Ascending aorta (tissue), 2 donors: Measurements from ENCODE around the gene BLTP2. TPM values are rescaled to one million over a fixed set of nuclear protein-coding genes. Genes with fewer than 3 reads are reported as not detected.

ENCODE experiments used
- DNase-seq, 2 donors: peaks; one replicate each; pipeline ENCODE4 v3.0.0-alpha.2; 2019; ENCODE audit warnings: low spot score in 2 of 2
- H3K27ac ChIP-seq, 2 donors: fragments of 200-600 bp; sonication (generic); one replicate each; pipeline ENCODE4 v1.5.1; 2016 to 2017; ENCODE audit warnings: mild to moderate bottlenecking in 1 of 2
- H3K27me3 ChIP-seq: fragments of 200-600 bp; sonication (generic); one replicate; pipeline ENCODE4 v1.5.1; 2017
- H3K36me3 ChIP-seq, 2 donors: fragments of 200-600 bp; sonication (generic); one replicate each; pipeline ENCODE4 v1.5.1; 2016
- H3K4me1 ChIP-seq, 2 donors: fragments of 200-600 bp; sonication (generic); one replicate each; pipeline ENCODE4 v1.5.1; 2016 to 2017; ENCODE audit warnings: mild to moderate bottlenecking in 1 of 2
- H3K4me3 ChIP-seq, 2 donors: fragments of 200-600 bp; sonication (generic); one replicate each; pipeline ENCODE4 v1.5.1; 2016 to 2017; ENCODE audit warnings: mild to moderate bottlenecking in 1 of 2
- H3K9me3 ChIP-seq, 2 donors: fragments of 200-600 bp; sonication (generic); one replicate each; pipeline ENCODE4 v1.5.1; 2016
- CTCF ChIP-seq, 3 experiments: fragments of 200-600 bp in 2 of 3; fragments of 450-650 bp in 1 of 3; sonication (generic) in 2 of 3; IDR thresholded peaks; one replicate each; pipeline ENCODE4 v1.5.1; 2016 to 2019; ENCODE audit warnings: antibody characterized with exemption in 3 of 3, mild to moderate bottlenecking in 1 of 3, moderate library complexity in 1 of 3
- intact Hi-C: fragments of 100-400 bp; cut with DNase I; formaldehyde crosslinking; loops from one replicate; pipeline ENCODE4 v1.15.1; 2023
- total RNA-seq: library from RNA; depleted of rRNA; stranded (reverse); fragments of >200 nt; gene quantifications from one replicate; pipeline ENCODE4 v1.1.0, GENCODE V29; 2016

Gene BLTP2
- total RNA-seq, 1 donor from 2014 or later: 104 TPM

DNA sequence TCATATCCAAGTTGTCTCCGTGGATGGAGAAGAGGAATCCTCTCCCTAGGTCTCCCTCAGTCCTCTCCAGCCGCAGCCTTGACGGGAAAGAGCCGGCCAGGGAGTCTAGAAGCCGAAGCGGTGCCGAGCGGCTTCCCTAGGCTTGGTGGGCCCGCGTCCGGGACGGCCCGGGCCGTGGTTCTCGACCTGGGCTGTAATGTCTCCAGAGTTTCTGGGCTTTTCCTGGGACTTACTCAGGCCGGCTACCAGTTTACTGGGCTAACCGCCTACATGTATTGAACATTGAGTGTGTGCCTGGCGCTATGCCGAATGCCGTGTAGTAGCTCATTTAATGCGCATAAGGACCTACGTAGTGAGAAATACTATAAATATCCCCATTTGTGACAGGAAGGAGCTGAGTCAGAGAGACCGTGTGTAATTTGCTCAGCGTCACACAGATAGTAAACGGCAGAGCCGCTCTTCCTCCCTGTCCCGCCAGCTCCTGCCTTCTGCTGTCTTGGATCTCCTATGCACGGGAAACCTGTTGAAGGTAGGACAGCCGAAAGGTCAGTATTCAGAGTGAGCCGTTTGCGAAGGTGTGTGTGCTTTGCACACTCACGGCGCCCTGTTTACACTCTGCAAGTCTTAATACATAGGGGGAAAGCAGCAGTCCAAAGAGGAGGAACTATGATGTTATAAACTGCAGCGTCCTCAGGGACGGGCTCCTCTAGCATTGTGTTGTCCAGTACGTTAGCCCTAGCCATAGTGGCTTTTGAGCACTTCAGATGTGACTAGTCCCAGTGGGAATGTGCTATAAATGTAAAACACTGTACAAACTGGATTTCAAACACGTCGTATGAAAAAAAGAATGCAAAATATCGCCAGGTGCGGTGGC lies 45.4 kb downstream of the BLTP2 start:
- peak in 1 of 3 experiments; percentile 1 for TF ChIP-seq CTCF (IDR thresholded peaks at IDR 0.05)
- Histone ChIP-seq H3K4me3 (peak overlapping the region; percentile 85 to 86), H3K27ac (peak overlapping the region; percentile 99 to 100), H3K27me3 (no peaks in the 10 kb centered on the region), H3K9me3 (no peaks in the 10 kb centered on the region), H3K4me1 (peaks cover 4 to 6% of the 10 kb centered on the region in 2 donors), H3K36me3 (no peaks in the 10 kb centered on the region)
- peak; percentile 24 to 85 for DNase-seq
- intact Hi-C loops: loop anchor here (1.0 kb wide), 1 partner anchor 28 kb away; the partner anchor contains the start of gene PIGS

DNA sequence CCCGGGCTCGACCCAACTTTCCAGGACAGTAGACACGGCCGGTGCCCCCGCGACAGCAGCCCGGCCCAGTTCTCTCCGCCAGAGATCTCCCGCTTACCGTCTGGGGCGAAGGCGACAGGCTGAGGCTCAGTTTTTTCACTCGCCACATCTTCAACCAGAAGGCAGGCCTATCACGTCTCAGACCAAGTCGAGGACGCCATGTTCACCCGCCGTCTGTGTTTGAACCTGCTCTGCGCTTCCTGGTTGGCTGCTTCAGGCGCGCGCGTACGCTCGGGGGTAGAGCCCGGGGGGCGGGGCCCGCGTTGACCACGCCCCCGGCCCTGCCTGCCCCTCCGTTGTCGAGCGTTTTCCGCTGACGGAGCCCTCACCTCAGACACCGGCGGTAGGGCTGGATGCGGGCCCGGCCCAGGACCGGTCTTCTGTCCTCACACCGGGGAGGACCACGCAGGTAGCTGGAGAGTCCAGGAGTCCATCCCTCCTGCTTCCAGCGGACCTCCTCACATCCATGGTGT lies 46.1 kb downstream of the BLTP2 start, which contains the start of gene SPAG5:
Gene SPAG5, minus strand, starts transcription at position 227 of the 512 bp plus-strand sequence. Its CDS starts 79 bp downstream, at position 148.
- intact Hi-C loops: loop anchor here (1.0 kb wide), 2 partner anchors 22 to 28 kb away; partner anchors contain the start of gene PIGS
- peak within 1 kb of the TSS; percentile 99 to 100 for H3K27ac ChIP-seq
- peaks cover 4 to 6% of the 10 kb centered on the region in 2 donors for H3K4me1 ChIP-seq
- no peaks in the 10 kb centered on the region for H3K9me3 ChIP-seq
- H3K27me3 ChIP-seq: no peaks in the 10 kb centered on the region
- no peak for TF ChIP-seq CTCF (IDR thresholded peaks at IDR 0.05)
- DNase-seq: peak; percentile 81 to 97
- peak within 1 kb of the TSS; percentile 85 to 86 for H3K4me3 ChIP-seq
- H3K36me3 ChIP-seq: no peaks in the 10 kb centered on the region

GRCh38 chr17:28598389-28598788 lies 46.6 kb downstream of the BLTP2 start:
- H3K36me3 ChIP-seq: no peaks in the 10 kb centered on the region
- no peaks in the 10 kb centered on the region for H3K9me3 ChIP-seq
- no peak for DNase-seq
- H3K4me3 ChIP-seq: peak overlapping the region; percentile 85 to 86
- H3K4me1 ChIP-seq: peaks cover 4 to 6% of the 10 kb centered on the region in 2 donors
- TF ChIP-seq CTCF (IDR thresholded peaks at IDR 0.05): no peak
- intact Hi-C loops: loop anchor here (1.0 kb wide), 1 partner anchor 21 kb away; no protein-coding TSS in a partner anchor
- peak overlapping the region; percentile 99 to 100 for H3K27ac ChIP-seq
- H3K27me3 ChIP-seq: no peaks in the 10 kb centered on the region

GRCh38 chr17:28597606-28598383 lies 47.2 kb downstream of the BLTP2 start:
- H3K4me3 ChIP-seq: peak overlapping the region in 1 of 2 donors; percentile 85
- no peaks in the 10 kb centered on the region for H3K9me3 ChIP-seq
- H3K27me3 ChIP-seq: no peaks in the 10 kb centered on the region
- no peak for TF ChIP-seq CTCF (IDR thresholded peaks at IDR 0.05)
- no peaks in the 10 kb centered on the region for H3K36me3 ChIP-seq
- H3K27ac ChIP-seq: no peak overlapping the region
- H3K4me1 ChIP-seq: peaks cover 4 to 6% of the 10 kb centered on the region in 2 donors
- intact Hi-C loops: loop anchor here (1.0 kb wide), 1 partner anchor 20 kb away; no protein-coding TSS in a partner anchor
- no peak for DNase-seq

Other genes with a start within 250 kb of the BLTP2 start
- gene SLC46A1, start 238.9 kb downstream of the BLTP2 start, total RNA-seq: 9.7 TPM
- not detected for gene SLC13A2, start 171.5 kb downstream of the BLTP2 start, total RNA-seq
- not detected for gene FOXN1, start 138.8 kb downstream of the BLTP2 start, total RNA-seq
- 33.8 TPM for gene UNC119, start 92.5 kb downstream of the BLTP2 start, total RNA-seq
- gene PIGS, start 73.6 kb downstream of the BLTP2 start, total RNA-seq: 44.6 TPM
- 24.8 TPM for gene ALDOC, start 68.3 kb downstream of the BLTP2 start, total RNA-seq
- 1.6 TPM for gene SPAG5, start 46.1 kb downstream of the BLTP2 start, total RNA-seq
- 0.32 TPM for gene RSKR, start 31.0 kb downstream of the BLTP2 start, total RNA-seq
- gene SDF2, start 16.7 kb upstream of the BLTP2 start, total RNA-seq: 51.9 TPM
- 43.7 TPM for gene SUPT6H, start 17.0 kb upstream of the BLTP2 start, total RNA-seq
- 1.6 TPM for gene PROCA1, start 66.7 kb upstream of the BLTP2 start, total RNA-seq
- 172 TPM for gene RAB34, start 72.7 kb upstream of the BLTP2 start, total RNA-seq
- 491 TPM for gene RPL23A, start 74.8 kb upstream of the BLTP2 start, total RNA-seq
- gene TLCD1, start 81.1 kb upstream of the BLTP2 start, total RNA-seq: not detected
- gene NEK8, start 83.6 kb upstream of the BLTP2 start, total RNA-seq: 3.2 TPM
- gene TRAF4, start 98.9 kb upstream of the BLTP2 start, total RNA-seq: 53.2 TPM
- gene FAM222B, start 197.6 kb upstream of the BLTP2 start, total RNA-seq: 30.7 TPM
- gene ERAL1, start 209.9 kb upstream of the BLTP2 start, total RNA-seq: 5.7 TPM